Neutrophil (primary cell): ENCODE data around the gene GMDS.

ENCODE experiments used
- H3K27ac ChIP-seq: fragments of 200-600 bp; sonication (generic); 2 replicates; pipeline ENCODE4 v1.5.1; 2016; ENCODE audit warnings: mild to moderate bottlenecking, moderate library complexity
- H3K27me3 ChIP-seq: fragments of 200-600 bp; sonication (generic); 2 replicates; pipeline ENCODE4 v1.6.0; 2016; ENCODE audit warnings: mild to moderate bottlenecking
- H3K36me3 ChIP-seq: fragments of 200-600 bp; sonication (generic); 2 replicates; pipeline ENCODE4 v1.5.1; 2017
- H3K4me1 ChIP-seq, 2 experiments: fragments of 200-600 bp in 1 of 2; sonication (generic) in 1 of 2; 1 replicate in 1 of 2; 2 replicates in 1 of 2; pipeline versions ENCODE4 v1.5.1 to v1.6.1; 2013 to 2016; ENCODE audit warnings: low read depth in 1 of 2, low read length in 1 of 2, mild to moderate bottlenecking in 1 of 2, moderate library complexity in 1 of 2; ENCODE audit not compliant: control insufficient read depth in 1 of 2, insufficient read depth in 1 of 2
- H3K4me3 ChIP-seq, 2 experiments: fragments of 200-600 bp in 1 of 2; sonication (generic) in 1 of 2; 1 replicate in 1 of 2; 2 replicates in 1 of 2; pipeline ENCODE4 v1.5.1; 2013 to 2016; ENCODE audit warnings: low read depth in 1 of 2, low read length in 1 of 2, mild to moderate bottlenecking in 1 of 2, moderate library complexity in 1 of 2
- H3K9me3 ChIP-seq: fragments of 200-600 bp; sonication (generic); 2 replicates; pipeline ENCODE4 v1.5.1; 2016
- TF ChIP-seq, protein P1 (sequence below): fragments of 200-600 bp; sonication (generic); IDR thresholded peaks from 2 replicates; pipeline ENCODE4 v1.5.1; 2016; ENCODE audit warnings: antibody characterized with exemption

Gene GMDS

DNA sequence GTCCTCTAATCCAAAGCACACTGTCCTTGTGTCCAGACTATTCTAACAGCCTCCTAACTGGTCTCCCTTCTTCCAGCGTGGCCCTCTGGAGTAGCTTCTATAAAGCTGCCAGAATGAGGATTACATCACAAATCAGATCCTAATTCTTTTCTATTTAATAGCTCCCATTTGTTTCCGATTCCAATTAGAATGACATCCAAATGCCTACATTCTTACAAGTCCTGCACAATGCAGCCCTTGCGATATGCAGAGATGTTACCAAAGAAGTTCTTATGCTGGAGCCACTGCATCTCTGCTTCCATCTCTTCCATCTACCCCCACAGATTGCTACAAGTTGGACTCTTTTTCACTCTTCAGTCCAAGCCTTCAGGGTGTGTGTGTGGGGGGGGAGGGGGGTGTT, 40.0 kb downstream of the GMDS start:
- Histone ChIP-seq H3K27me3 (no peaks in the 10 kb centered on the region), H3K4me1 (no peaks in the 10 kb centered on the region), H3K9me3 (no peaks in the 10 kb centered on the region), H3K36me3 (no peaks in the 10 kb centered on the region), H3K4me3 (no peak overlapping the region), H3K27ac (no peak overlapping the region)
- TF ChIP-seq, protein P1, sequence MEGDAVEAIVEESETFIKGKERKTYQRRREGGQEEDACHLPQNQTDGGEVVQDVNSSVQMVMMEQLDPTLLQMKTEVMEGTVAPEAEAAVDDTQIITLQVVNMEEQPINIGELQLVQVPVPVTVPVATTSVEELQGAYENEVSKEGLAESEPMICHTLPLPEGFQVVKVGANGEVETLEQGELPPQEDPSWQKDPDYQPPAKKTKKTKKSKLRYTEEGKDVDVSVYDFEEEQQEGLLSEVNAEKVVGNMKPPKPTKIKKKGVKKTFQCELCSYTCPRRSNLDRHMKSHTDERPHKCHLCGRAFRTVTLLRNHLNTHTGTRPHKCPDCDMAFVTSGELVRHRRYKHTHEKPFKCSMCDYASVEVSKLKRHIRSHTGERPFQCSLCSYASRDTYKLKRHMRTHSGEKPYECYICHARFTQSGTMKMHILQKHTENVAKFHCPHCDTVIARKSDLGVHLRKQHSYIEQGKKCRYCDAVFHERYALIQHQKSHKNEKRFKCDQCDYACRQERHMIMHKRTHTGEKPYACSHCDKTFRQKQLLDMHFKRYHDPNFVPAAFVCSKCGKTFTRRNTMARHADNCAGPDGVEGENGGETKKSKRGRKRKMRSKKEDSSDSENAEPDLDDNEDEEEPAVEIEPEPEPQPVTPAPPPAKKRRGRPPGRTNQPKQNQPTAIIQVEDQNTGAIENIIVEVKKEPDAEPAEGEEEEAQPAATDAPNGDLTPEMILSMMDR, result no peak

GRCh38 chr6:2204272-2204671, 41.1 kb downstream of the GMDS start:
- Histone ChIP-seq H3K4me3 (no peak overlapping the region), H3K27ac (no peak overlapping the region), H3K27me3 (no peaks in the 10 kb centered on the region), H3K9me3 (no peaks in the 10 kb centered on the region), H3K36me3 (no peaks in the 10 kb centered on the region), H3K4me1 (no peaks in the 10 kb centered on the region)
- TF ChIP-seq, protein P1, result no peak

- Histone ChIP-seq H3K4me3 (no peak overlapping the region), H3K27ac (no peak overlapping the region), H3K4me1 (no peaks in the 10 kb centered on the region), H3K27me3 (no peaks in the 10 kb centered on the region), H3K9me3 (no peaks in the 10 kb centered on the region), H3K36me3 (no peaks in the 10 kb centered on the region)
- TF ChIP-seq, protein P1, result no peak
Observed at GRCh38 chr6:2203264-2203663, 42.1 kb downstream of the GMDS start.

DNA sequence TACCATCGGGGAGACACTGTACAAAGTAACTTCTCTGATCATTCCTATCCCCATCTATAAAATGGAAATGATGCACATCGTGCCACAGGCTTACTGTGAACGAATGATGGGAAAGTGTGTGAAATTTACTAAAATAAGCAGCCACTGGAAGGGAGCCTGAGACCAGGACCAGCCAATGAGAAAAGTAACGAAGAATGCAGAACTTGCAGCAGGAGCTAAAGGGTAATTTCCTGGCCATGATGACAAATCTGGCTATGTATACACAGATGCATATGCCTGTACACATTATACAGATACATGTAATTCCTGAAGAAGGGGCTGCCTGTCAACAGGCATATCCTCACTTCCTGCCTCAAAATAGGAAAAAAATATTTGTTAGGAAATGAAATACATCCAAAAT, 47.4 kb downstream of the GMDS start:
- H3K4me1 ChIP-seq, result peaks cover 0 to 3% of the 10 kb centered on the region in 2 experiments
- no peaks in the 10 kb centered on the region for H3K36me3 ChIP-seq

DNA sequence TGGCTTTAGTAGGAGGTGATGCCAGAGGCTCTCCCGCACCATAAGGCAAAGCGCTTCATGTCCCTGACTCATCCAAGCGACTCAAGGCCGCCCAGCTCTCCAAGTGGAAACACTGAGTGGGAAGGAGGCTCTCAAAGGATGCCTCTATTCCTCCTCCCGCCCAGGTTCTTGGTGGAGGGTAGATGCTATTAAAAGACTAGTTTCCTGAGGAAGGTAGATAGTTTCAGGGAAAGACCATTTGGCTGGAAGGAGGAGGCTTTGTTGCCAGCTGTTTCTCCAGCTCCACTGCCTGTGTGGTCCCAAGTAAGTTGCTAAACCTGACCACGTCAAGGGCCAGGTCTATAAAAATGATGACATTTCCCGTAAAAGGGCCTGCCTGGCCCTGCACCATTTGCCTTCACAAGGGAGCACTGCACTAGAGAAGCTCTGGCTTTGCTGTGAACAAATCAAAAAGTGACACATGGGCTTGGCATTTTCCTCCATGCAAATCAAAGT, 48.2 kb downstream of the GMDS start:
- Histone ChIP-seq H3K4me3 (no peak overlapping the region), H3K4me1 (peaks cover 0 to 3% of the 10 kb centered on the region in 2 experiments), H3K9me3 (no peaks in the 10 kb centered on the region), H3K27me3 (no peaks in the 10 kb centered on the region), H3K27ac (no peak overlapping the region), H3K36me3 (no peaks in the 10 kb centered on the region)
- TF ChIP-seq, protein P1, result no peak

More for the DNA sequence above, 47.4 kb downstream of the GMDS start:
- H3K27ac ChIP-seq, result no peak overlapping the region
- H3K4me3 ChIP-seq, result no peak overlapping the region
- TF ChIP-seq, protein P1, result no peak
- H3K9me3 ChIP-seq, result no peaks in the 10 kb centered on the region
- H3K27me3 ChIP-seq, result no peaks in the 10 kb centered on the region
